Measurements from ENCODE around the gene IQGAP1. TPM values are rescaled to one million over a fixed set of nuclear protein-coding genes. Genes with fewer than 3 reads are reported as not detected.

IQGAP1 gene
- total RNA-seq, 6 experiments from 2014 or later, result 172 to 201 (median 185) TPM

DNA sequence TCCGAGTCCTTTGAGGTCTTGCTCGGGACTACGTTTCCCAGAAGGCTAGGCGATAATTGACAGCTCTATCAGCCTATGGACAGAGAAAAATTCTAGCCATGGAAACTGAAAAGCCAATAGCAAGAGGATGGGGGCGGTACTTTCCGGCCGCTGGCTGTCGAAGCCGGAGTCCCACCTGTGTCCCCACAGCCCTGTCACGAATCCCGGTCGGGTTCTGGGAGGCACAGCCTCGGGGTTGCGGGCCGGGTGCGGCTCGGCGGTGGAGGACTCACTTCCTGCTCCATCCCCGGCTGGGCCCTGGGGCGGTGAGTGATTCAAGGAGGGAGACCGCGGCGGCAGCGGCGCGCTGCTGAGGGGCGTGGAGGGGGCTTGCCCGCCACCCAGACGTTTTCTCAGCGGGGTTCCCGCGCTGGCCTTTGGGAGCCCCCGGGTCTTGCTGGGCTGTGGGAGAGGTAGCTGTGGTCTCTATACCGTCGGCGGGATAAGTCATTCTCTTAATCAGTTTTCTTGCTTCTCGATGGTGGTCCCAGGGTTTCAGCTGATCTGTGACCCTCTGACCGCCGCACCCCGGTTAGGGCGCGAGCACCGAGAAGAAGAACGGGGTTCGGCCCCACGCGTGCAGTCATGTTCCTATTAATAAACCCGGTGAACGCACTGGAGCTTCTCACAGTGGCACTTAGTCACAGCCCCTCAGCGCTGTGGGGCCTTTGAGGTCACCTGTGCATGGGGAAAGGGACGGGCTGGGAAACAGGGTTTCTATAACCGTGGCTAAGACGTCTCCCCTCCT, 35.7 kb upstream of the IQGAP1 start, which contains the start of gene ZNF774:
Gene ZNF774, plus strand, starts transcription at position 178 of the 787 bp plus-strand sequence. CDS start 2,377 bp downstream, outside the sequence.
- no peaks in the 10 kb centered on the region for H3K9me3 Mint-ChIP-seq
- H3K27ac Mint-ChIP-seq, result peak within 1 kb of the TSS; percentile 91
- H3K4me1 Mint-ChIP-seq (ENCODE audit: low read depth), result peaks cover 20% of the 10 kb centered on the region; the same call in 1 of the 2 replicates
- peak within 1 kb of the TSS; percentile 94 for H3K4me3 Mint-ChIP-seq
- no peaks in the 10 kb centered on the region; the same call in none of the 2 replicates for H3K27me3 Mint-ChIP-seq (ENCODE audit: insufficient read depth)
- no peaks in the 10 kb centered on the region for H3K36me3 Mint-ChIP-seq (ENCODE audit: low read depth)
- DNase-seq, result peak; percentile 98
- TF ChIP-seq, protein P1, sequence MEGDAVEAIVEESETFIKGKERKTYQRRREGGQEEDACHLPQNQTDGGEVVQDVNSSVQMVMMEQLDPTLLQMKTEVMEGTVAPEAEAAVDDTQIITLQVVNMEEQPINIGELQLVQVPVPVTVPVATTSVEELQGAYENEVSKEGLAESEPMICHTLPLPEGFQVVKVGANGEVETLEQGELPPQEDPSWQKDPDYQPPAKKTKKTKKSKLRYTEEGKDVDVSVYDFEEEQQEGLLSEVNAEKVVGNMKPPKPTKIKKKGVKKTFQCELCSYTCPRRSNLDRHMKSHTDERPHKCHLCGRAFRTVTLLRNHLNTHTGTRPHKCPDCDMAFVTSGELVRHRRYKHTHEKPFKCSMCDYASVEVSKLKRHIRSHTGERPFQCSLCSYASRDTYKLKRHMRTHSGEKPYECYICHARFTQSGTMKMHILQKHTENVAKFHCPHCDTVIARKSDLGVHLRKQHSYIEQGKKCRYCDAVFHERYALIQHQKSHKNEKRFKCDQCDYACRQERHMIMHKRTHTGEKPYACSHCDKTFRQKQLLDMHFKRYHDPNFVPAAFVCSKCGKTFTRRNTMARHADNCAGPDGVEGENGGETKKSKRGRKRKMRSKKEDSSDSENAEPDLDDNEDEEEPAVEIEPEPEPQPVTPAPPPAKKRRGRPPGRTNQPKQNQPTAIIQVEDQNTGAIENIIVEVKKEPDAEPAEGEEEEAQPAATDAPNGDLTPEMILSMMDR (IDR thresholded peaks at IDR 0.05), result no peak

DNA sequence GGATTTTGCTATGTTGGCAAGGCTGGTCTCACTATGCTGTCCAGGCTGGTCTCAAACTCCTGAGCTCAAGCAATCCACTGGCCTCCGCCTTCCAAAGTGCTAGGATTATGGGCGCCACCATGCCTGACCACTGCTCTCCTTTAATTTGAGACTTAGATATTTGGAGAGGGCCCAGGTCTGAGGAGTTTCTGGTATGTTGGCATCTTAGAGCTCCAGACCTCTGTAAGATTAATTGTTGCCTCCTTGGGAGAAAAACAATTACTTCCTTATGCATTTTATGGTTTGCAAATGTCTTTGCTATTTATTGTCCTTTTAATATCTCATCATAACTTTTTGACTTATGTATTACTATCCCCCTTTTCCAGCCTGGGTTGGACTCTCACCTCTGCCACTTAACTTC, 33.1 kb upstream of the IQGAP1 start:
- Mint-ChIP-seq H3K36me3 (ENCODE audit: low read depth) (0 out of 2 replicates have a peak, but pooled peaks cover 4% of the 10 kb centered on the region), H3K9me3 (no peaks in the 10 kb centered on the region), H3K4me3 (no peak overlapping the region), H3K27ac (no peak overlapping the region), H3K27me3 (ENCODE audit: insufficient read depth) (no peaks in the 10 kb centered on the region), H3K4me1 (ENCODE audit: low read depth) (peaks cover 16% of the 10 kb centered on the region)
- TF ChIP-seq, protein P1 (IDR thresholded peaks at IDR 0.05), result no peak
- no peak for DNase-seq

DNA sequence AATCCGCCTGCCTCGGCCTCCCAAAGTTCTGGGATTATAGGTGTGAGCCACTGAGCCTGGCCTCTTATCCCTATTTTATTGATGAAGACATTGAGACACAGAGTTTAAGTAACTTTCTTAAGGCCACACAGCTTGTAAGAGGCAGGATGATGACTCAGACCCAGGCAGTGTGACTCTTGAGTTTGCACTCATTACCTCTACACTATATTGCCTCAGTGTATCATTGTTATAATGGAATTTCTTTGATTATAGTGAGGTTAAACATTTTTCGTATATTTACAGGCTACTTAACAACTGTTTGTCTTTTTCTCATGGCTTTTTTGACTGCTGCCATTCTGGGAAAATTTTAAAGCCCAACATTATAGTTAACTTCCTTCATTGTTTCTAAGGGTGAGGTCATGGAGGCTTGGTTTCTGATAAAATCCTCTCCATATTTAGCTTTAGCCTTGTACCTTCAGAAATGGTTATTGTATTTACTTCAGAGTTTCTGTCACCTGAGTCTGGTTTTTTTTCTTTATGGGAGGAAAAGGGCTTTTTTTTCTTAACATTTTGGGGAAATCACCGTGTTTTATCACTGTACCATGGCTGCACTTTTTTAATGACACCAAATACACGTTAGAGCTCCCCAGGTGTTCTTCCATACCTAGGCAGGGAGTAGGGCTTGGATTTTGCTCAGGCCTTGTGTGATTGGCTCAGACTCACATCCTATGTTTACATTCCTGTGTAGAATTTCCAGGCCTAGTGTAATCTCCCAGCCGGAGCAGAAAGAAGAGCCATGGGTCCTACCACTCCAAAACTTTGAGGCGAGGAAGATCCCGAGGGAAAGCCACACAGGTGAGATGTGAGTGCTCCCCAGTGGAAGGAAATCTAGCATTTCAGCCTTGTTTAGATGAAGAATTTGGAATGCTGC, 29.7 kb upstream of the IQGAP1 start:
- Mint-ChIP-seq H3K4me1 (ENCODE audit: low read depth) (peaks cover 37% of the 10 kb centered on the region), H3K27me3 (ENCODE audit: insufficient read depth) (no peaks in the 10 kb centered on the region; the same call in 1 of the 2 replicates), H3K9me3 (no peaks in the 10 kb centered on the region), H3K4me3 (no peak overlapping the region), H3K27ac (no peak overlapping the region), H3K36me3 (ENCODE audit: low read depth) (peaks cover 9% of the 10 kb centered on the region; the same call in 1 of the 2 replicates)
- TF ChIP-seq, protein P1 (IDR thresholded peaks at IDR 0.05), result no peak
- DNase-seq, result no peak

GRCh38 chr15:90360746-90361145, 27.3 kb upstream of the IQGAP1 start:
- H3K27ac Mint-ChIP-seq, result peak overlapping the region; percentile 38; the same call in 1 of the 2 replicates
- DNase-seq, result no peak
- no peaks in the 10 kb centered on the region for H3K9me3 Mint-ChIP-seq
- H3K36me3 Mint-ChIP-seq (ENCODE audit: low read depth), result peaks cover 9% of the 10 kb centered on the region; the same call in 1 of the 2 replicates
- peaks cover 51% of the 10 kb centered on the region for H3K4me1 Mint-ChIP-seq (ENCODE audit: low read depth)
- H3K27me3 Mint-ChIP-seq (ENCODE audit: insufficient read depth), result no peaks in the 10 kb centered on the region; the same call in 1 of the 2 replicates
- no peak overlapping the region for H3K4me3 Mint-ChIP-seq
- TF ChIP-seq, protein P1 (IDR thresholded peaks at IDR 0.05), result no peak

- Mint-ChIP-seq H3K4me3 (peak overlapping the region; percentile 82), H3K27me3 (ENCODE audit: insufficient read depth) (no peaks in the 10 kb centered on the region; the same call in none of the 2 replicates), H3K9me3 (no peaks in the 10 kb centered on the region), H3K27ac (peak overlapping the region; percentile 98), H3K4me1 (ENCODE audit: low read depth) (peaks cover 61% of the 10 kb centered on the region), H3K36me3 (ENCODE audit: low read depth) (peaks cover 9% of the 10 kb centered on the region; the same call in 1 of the 2 replicates)
- TF ChIP-seq, protein P1 (IDR thresholded peaks at IDR 0.05), result no peak
- DNase-seq, result peak; percentile 87
Observed at GRCh38 chr15:90362936-90363212, 25.2 kb upstream of the IQGAP1 start.
